Measurements from ENCODE around the gene LRRTM2.
"Not testable (repeated sequence)": the region's sequence is repeated elsewhere in the genome, so short reads cannot be mapped to it uniquely, and the experiment has no call there.

LRRTM2 gene

DNA sequence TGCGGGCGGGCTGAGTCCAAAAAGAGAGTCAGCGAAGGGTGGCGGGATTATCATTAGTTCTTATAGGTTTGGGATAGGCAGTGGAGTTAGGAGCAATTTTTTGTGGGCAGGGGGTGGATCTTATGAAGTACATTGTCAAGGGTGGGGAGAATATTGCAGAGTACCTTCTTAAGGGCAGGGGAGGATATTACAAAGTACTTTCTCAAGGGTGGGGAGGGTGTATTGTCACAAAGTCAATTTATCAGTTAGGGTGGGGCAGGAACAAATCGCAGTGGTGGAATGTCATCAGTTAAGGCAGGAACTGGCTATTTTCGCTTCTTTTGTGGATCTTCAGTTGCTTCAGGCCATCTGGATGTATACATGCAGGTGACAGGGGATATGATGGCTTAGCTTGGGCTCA is 40.3 kb downstream of the LRRTM2 start:
- not testable (repeated sequence) for DNase-seq (ENCODE audit: low read depth)

- no peak for DNase-seq (ENCODE audit: low read depth)
Measured at GRCh38 chr5:138833726-138834480, 41.2 kb downstream of the LRRTM2 start.

GRCh38 chr5:138833080-138833479 is 42.1 kb downstream of the LRRTM2 start:
- no peak for DNase-seq (ENCODE audit: low read depth)

GRCh38 chr5:138832218-138832617 is 42.9 kb downstream of the LRRTM2 start:
- no peak for DNase-seq (ENCODE audit: low read depth)

GRCh38 chr5:138831703-138832102 is 43.4 kb downstream of the LRRTM2 start:
- no peak for DNase-seq (ENCODE audit: low read depth)

- DNase-seq (ENCODE audit: low read depth) = no peak
Measured at GRCh38 chr5:138829341-138829740, 45.8 kb downstream of the LRRTM2 start.

DNA sequence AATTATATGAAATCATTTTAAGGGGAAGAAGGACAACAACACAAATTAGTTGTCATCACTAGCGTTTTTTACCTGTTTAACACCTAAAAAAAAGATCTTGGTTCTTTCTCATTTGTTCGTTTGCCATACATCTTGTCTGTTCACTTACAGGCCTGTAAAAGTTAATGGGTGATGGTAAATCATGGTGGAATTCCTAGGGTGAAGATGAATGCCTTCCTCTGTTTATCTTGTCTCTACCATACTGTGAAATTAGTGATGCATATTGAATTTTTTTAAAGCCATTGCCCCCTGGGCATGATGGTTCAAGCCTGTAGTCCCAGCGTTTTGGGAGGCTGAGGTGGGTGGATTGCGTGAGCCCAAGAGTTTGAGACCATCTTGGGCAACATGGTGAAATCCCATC is 46.6 kb downstream of the LRRTM2 start:
- DNase-seq (ENCODE audit: low read depth) = no peak

GRCh38 chr5:138824924-138825863 is 49.9 kb downstream of the LRRTM2 start:
- DNase-seq (ENCODE audit: low read depth) = no peak

GRCh38 chr5:138824516-138824915 is 50.6 kb downstream of the LRRTM2 start:
- DNase-seq (ENCODE audit: low read depth) = no peak

DNA sequence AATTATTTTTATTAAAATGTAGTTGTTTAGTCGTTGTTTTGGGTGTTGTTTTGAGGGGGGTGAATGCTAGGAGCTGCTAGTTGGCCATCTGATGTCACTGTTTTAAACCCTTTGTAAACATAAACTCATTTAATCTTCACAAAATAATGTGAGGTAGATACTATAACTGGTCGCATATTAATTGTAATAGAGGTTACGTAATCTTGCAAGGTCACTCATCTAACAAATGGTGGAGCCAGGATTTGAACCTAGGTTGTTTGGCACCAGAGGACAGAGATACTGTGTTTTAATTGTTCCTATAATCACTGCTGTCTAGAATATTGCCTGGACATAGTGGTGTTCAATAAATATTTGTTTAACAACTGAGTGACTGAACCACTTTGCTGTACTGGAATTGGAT is 54.4 kb downstream of the LRRTM2 start:
- DNase-seq (ENCODE audit: low read depth) = no peak

- no peak for DNase-seq (ENCODE audit: low read depth)
Measured at GRCh38 chr5:138819081-138819480, 56.1 kb downstream of the LRRTM2 start.
